GM08714 (cell line): ENCODE measurements around the gene ATP6V1G2.
"Not testable (repeated sequence)": the region's sequence is repeated elsewhere in the genome, so short reads cannot be mapped to it uniquely, and the experiment has no call there.

Experiments used
- H3K4me3 ChIP-seq: fragments of 200-500 bp; sonication (Bioruptor generic); 2 replicates; pipeline ENCODE4 v1.5.1; 2014; ENCODE audit warnings: mild to moderate bottlenecking, low read length, inconsistent platforms
- ZNF274 ChIP-seq: IDR thresholded peaks from 2 replicates; pipeline ENCODE4 v1.6.1; 2012; ENCODE audit warnings: mild to moderate bottlenecking, low read depth, low read length

The ATP6V1G2 gene

GRCh38 chr6:31569861-31570536 is 23.6 kb upstream of the ATP6V1G2 start:
- no peak overlapping the region for H3K4me3 ChIP-seq
- TF ChIP-seq ZNF274 = no peak

DNA sequence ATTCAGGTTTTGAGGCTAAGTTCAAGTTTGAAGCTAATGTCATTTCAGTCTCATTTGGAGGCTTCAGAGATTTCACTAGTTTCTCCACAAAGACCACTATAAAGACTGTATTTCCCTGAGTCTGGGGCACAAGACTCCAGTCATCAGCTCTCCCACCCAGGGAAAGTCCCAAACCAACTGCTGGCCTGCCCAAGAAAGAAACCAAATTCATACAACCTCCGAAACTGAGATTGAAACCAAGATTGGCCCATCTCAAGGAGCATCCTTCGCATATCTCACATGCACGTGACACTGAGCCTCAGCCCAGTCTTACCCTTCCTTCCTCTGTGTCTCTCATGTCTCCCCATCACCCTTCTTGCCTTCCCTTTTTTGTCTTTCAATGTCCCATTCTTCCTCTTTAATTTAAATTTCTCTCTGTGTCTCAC is 22.1 kb upstream of the ATP6V1G2 start:
- TF ChIP-seq ZNF274 = no peak
- no peak overlapping the region for H3K4me3 ChIP-seq

DNA sequence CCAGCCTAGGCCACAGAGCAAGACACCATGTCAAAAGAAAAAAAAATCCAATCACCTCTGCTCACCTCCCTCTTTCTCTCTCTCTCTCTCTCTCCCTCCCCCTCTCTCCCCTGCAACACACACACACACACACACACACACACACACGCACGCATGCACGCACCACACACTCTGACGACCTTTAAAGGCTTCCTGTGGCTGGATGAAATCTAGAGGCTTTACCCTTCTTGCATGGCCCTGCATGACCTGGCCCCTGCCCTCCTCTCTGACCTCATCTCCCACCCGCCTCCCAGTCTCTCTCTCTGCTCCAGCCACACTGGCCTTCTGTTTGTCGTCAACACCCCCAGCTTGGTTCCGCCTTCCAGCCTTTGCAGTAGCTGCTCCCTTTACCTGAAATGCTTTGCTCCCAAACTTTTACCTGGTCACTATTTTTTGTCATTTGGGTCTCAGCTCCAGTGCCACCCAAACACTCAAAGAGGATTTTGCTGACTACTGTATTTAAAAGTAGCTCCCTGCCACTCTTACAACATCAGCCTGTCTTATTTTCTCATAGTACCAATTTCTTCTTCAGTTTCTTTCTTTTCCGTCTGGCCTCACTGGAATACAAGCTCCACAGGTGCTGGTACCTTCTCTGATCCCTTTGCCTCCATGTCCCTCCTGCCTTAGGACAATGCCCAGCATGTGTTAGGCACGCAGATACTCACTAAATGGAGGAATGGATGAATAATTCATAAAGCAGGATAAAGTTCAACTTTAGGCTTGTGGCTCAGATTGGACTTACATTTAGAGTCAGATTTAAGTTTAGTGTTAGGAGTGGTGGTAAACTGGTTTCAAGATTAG is 21.3 kb upstream of the ATP6V1G2 start:
- TF ChIP-seq ZNF274 = no peak
- peak overlapping the region; percentile 11; the same call in 1 of the 2 replicates for H3K4me3 ChIP-seq

DNA sequence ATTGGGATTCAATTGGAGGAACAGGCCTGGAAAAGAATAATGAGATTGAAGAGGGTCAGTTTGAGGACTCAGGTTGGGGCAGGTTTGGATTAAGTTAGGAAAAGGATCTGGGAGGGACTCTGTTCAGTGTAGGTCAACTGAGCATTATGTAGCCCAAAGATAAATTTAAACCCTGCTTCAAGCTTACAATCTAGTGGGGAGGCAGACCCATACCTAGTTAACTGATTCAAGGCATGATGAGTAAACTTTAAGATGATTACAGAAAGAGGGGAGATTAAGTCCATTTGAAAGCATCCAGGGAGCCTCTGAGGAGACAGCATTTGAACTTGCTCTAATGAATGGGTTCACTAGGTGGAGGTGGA is 14.3 kb upstream of the ATP6V1G2 start:
- no peak for TF ChIP-seq ZNF274
- H3K4me3 ChIP-seq = no peak overlapping the region; the same call in 1 of the 2 replicates

GRCh38 chr6:31559958-31560696 is 13.7 kb upstream of the ATP6V1G2 start:
- no peak for TF ChIP-seq ZNF274
- peak overlapping the region; percentile 21; the same call in 1 of the 2 replicates for H3K4me3 ChIP-seq

GRCh38 chr6:31559606-31559957 is 13.2 kb upstream of the ATP6V1G2 start:
- H3K4me3 ChIP-seq = peak overlapping the region; percentile 21; the same call in 1 of the 2 replicates
- TF ChIP-seq ZNF274 = no peak

GRCh38 chr6:31558631-31559500 is 12.5 kb upstream of the ATP6V1G2 start:
- H3K4me3 ChIP-seq = peak overlapping the region; percentile 21; the same call in 1 of the 2 replicates
- no peak for TF ChIP-seq ZNF274

DNA sequence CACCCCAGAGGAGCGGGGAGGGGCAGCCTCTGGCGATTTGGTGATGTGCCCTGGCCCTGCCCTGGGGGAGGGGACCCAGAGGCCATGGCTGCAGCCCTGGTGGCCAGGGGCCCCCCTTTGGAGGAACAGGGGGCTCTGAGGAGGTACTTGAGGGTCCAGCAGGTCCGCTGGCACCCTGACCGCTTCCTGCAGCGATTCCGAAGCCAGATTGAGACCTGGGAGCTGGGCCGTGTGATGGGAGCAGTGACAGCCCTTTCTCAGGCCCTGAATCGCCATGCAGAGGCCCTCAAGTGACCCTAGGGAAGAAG is 11.9 kb upstream of the ATP6V1G2 start:
- H3K4me3 ChIP-seq = peak overlapping the region; percentile 9; the same call in 1 of the 2 replicates

GRCh38 chr6:31557443-31558317 is 11.3 kb upstream of the ATP6V1G2 start:
- TF ChIP-seq ZNF274 = no peak
- H3K4me3 ChIP-seq = no peak overlapping the region; the same call in 1 of the 2 replicates

More for the DNA sequence above, 11.9 kb upstream of the ATP6V1G2 start:
- TF ChIP-seq ZNF274 = no peak

GRCh38 chr6:31556307-31556706 is 9.9 kb upstream of the ATP6V1G2 start:
- TF ChIP-seq ZNF274 = no peak
- no peak overlapping the region for H3K4me3 ChIP-seq

DNA sequence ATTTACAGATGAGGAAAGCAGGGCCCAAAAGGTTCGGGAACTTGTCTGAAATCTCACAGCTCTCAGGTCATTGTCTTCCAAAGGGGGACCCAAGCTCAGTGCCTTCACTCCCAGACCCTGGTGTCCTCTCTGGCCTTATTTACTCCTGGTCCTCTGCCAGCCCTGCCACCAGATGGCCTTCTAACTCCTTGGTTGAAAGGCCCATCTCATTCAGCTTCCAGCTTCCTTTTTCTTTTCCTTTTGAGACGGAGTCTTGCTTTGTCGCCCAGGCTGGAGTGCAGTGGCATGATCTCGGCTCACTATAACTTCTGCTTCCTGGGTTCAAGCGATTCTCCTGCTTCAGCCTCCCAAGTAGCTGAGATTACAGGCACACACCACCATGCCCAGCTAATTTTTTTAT is 5.0 kb upstream of the ATP6V1G2 start:
- not testable (repeated sequence) for H3K4me3 ChIP-seq

DNA sequence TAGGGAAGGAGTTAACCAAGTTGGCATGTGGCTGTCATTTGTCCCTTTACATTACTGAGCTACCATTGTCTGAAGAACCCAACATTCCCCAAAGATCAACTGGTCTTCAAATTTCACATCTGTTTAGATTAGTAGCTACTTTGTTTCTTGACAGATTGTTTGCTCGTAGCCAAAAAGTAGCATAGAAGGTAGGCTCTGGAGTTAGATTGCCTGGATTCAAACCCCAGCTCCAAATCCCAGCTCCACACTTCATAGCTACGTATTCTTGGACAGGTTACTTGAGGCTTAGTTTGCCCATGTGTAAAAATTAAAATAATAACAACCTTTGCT is 2.1 kb upstream of the ATP6V1G2 start:
- H3K4me3 ChIP-seq = no peak overlapping the region; the same call in 1 of the 2 replicates
- no peak for TF ChIP-seq ZNF274
